HG03469 (cell line): ENCODE measurements around the gene DUSP9.
"Not testable (repeated sequence)": the region's sequence is repeated elsewhere in the genome, so short reads cannot be mapped to it uniquely, and the experiment has no call there.

Experiments used
- ATAC-seq: cut with Tn5 transposase; IDR thresholded peaks from one replicate; pipeline ENCODE4 v1.9.1; 2021; ENCODE audit warnings: mild to moderate bottlenecking, moderate library complexity, moderate number of reproducible peaks; ENCODE audit not compliant: unreplicated experiment

DUSP9 gene

GRCh38 chrX:153670748-153671588, 24.0 kb downstream of the DUSP9 start:
- ATAC-seq: no peak

GRCh38 chrX:153671589-153672530, 24.9 kb downstream of the DUSP9 start:
- no peak for ATAC-seq

- ATAC-seq: no peak
Measured at GRCh38 chrX:153672531-153673427, 25.8 kb downstream of the DUSP9 start.

GRCh38 chrX:153673428-153674218, 26.6 kb downstream of the DUSP9 start, which contains the start of gene PNCK:
Gene PNCK (minus strand): TSS chrX:153673813. CDS start chrX:153673076, 737 bp downstream.
- ATAC-seq: no peak

- ATAC-seq: no peak
Measured at GRCh38 chrX:153674219-153674851, 27.3 kb downstream of the DUSP9 start.

GRCh38 chrX:153681175-153681574, 34.2 kb downstream of the DUSP9 start:
- no peak for ATAC-seq

GRCh38 chrX:153683486-153683885, 36.5 kb downstream of the DUSP9 start:
- not testable (repeated sequence) for ATAC-seq

- no peak for ATAC-seq
Measured at GRCh38 chrX:153684467-153685155, 37.6 kb downstream of the DUSP9 start.

GRCh38 chrX:153685156-153685536, 38.1 kb downstream of the DUSP9 start:
- ATAC-seq: no peak

- no peak for ATAC-seq
Measured at GRCh38 chrX:153685751-153686696, 39.0 kb downstream of the DUSP9 start.

GRCh38 chrX:153686711-153687110, 39.7 kb downstream of the DUSP9 start:
- ATAC-seq: no peak

GRCh38 chrX:153687121-153688039, 40.4 kb downstream of the DUSP9 start, which contains the start of gene SLC6A8:
Gene SLC6A8 (plus strand): TSS chrX:153687926. CDS start chrX:153688575, 649 bp downstream.
- ATAC-seq: no peak

GRCh38 chrX:153688071-153688470, 41.1 kb downstream of the DUSP9 start:
- ATAC-seq: no peak

GRCh38 chrX:153688506-153688905, 41.5 kb downstream of the DUSP9 start:
- no peak for ATAC-seq

- no peak for ATAC-seq
Measured at GRCh38 chrX:153688911-153689590, 42.0 kb downstream of the DUSP9 start.
